NCI-H1092 (cell line): ENCODE measurements around the gene FAM234A.
A peak's percentile ranks its signal among the peaks of the same experiment; 100 is the strongest.

ENCODE experiments used
- DNase-seq: peaks from one replicate; lab custom pipeline; 2025; lab: John Stamatoyannopoulos, UW

FAM234A gene

GRCh38 chr16:281660-282255 lies 47.1 kb downstream of the FAM234A start:
- DNase-seq, result no peak

- no peak for DNase-seq
These were observed 47.9 kb downstream of the FAM234A start for GRCh38 chr16:282491-282890.

- no peak for DNase-seq
These were observed 48.6 kb downstream of the FAM234A start, which contains the start of gene PDIA2 for GRCh38 chr16:283033-283805. Gene PDIA2 (plus strand): TSS chr16:283164. CDS start chr16:283170, 6 bp downstream.

- DNase-seq, result no peak
These were observed 49.8 kb downstream of the FAM234A start for GRCh38 chr16:284204-285120.

- no peak for DNase-seq
These were observed 50.8 kb downstream of the FAM234A start for GRCh38 chr16:285146-286055.

- no peak for DNase-seq
These were observed 52.1 kb downstream of the FAM234A start for GRCh38 chr16:286491-287297.

- peak; percentile 52 for DNase-seq
These were observed 52.7 kb downstream of the FAM234A start for GRCh38 chr16:287298-287811.

GRCh38 chr16:287981-288920 lies 53.6 kb downstream of the FAM234A start:
- DNase-seq, result no peak

GRCh38 chr16:289395-289997 lies 54.9 kb downstream of the FAM234A start:
- no peak for DNase-seq

GRCh38 chr16:290015-290680 lies 55.5 kb downstream of the FAM234A start:
- no peak for DNase-seq

- DNase-seq, result no peak
These were observed 56.2 kb downstream of the FAM234A start for GRCh38 chr16:290681-291405.

GRCh38 chr16:291539-291938 lies 56.9 kb downstream of the FAM234A start:
- DNase-seq, result no peak

GRCh38 chr16:293043-293775 lies 58.6 kb downstream of the FAM234A start:
- DNase-seq, result no peak

GRCh38 chr16:296276-296675 lies 61.7 kb downstream of the FAM234A start:
- no peak for DNase-seq

GRCh38 chr16:296806-297510 lies 62.3 kb downstream of the FAM234A start:
- DNase-seq, result no peak

- DNase-seq, result no peak
These were observed 63.2 kb downstream of the FAM234A start for GRCh38 chr16:297832-298231.
